Lower lobe of right lung (tissue), 2 donors: ENCODE measurements around the gene MMP10. TPM values are rescaled to one million over a fixed set of nuclear protein-coding genes. Genes with fewer than 3 reads are reported as not detected.
A peak's percentile ranks its signal among the peaks of the same experiment; 100 is the strongest.

Experiments used
- ATAC-seq, 2 donors: fragments of 200-7000 bp; cut with Tn5 transposase; one replicate each; pipeline ENCODE4 v1.9.1; 2020 to 2022; ENCODE audit warnings: mild to moderate bottlenecking in 2 of 2, moderate library complexity in 2 of 2
- DNase-seq: peaks from one replicate; pipeline ENCODE4 v3.0.0-alpha.2; 2020
- H3K27ac ChIP-seq: fragments of 200-600 bp; one replicate; pipeline ENCODE4 v1.8.0; 2022
- H3K27me3 ChIP-seq: fragments of 200-600 bp; one replicate; pipeline ENCODE4 v1.8.0; 2022; ENCODE audit warnings: low read depth
- H3K36me3 ChIP-seq: fragments of 200-600 bp; one replicate; pipeline ENCODE4 v1.8.0; 2022; ENCODE audit warnings: mild to moderate bottlenecking
- H3K4me1 ChIP-seq: fragments of 200-600 bp; one replicate; pipeline ENCODE4 v1.8.0; 2022
- H3K4me3 ChIP-seq: fragments of 200-600 bp; one replicate; pipeline ENCODE4 v1.8.0; 2022; ENCODE audit warnings: mild to moderate bottlenecking
- H3K9me3 ChIP-seq: fragments of 200-600 bp; one replicate; pipeline ENCODE4 v1.8.0; 2022
- intact Hi-C: fragments of 100-400 bp; cut with DNase I; formaldehyde crosslinking; loops from one replicate; pipeline ENCODE4 v1.11.0; 2022
- total RNA-seq: library from RNA; stranded (reverse); fragmentation: NEBNext Ultra II Directional; extraction: Animal tissue kit (Norgen Biotek cat#: 25700); gene quantifications from one replicate; pipeline ENCODE4 v1.2.1, GENCODE V29; 2021
- TF ChIP-seq, protein P1 (sequence below): fragments of 200-600 bp; IDR thresholded peaks from one replicate; pipeline ENCODE4 v1.8.0; 2022; ENCODE audit warnings: antibody characterized with exemption, mild to moderate bottlenecking
- donor health status: DM: no; HTN: yes; CAD: no; lungs with severe emphysema.

MMP10 gene
- total RNA-seq, 1 donor from 2014 or later = not detected

DNA sequence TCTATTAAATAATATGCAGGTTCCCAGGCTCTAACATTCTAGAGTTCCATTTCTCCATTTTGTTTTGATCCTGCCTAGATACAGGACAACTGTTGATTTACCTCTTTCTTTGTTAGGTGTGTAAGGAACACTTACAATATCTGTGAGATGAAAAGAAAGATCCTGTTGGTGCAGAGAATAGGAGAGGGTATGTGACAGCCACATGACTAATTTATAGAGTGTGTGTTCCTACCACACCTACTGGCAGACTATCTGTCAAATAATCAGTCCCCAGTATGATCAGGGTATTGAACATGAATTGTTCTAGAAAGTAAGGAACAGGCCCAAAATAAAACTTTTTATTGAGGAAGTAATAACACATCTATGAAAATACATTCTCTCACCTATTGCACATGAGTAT lies 10.2 kb downstream of the MMP10 start:
- H3K36me3 ChIP-seq = no peaks in the 10 kb centered on the region
- no peaks in the 10 kb centered on the region for H3K4me1 ChIP-seq
- H3K27me3 ChIP-seq = peaks cover 5% of the 10 kb centered on the region
- H3K4me3 ChIP-seq = no peak overlapping the region
- intact Hi-C loops = no loop called here
- H3K9me3 ChIP-seq = no peaks in the 10 kb centered on the region
- ATAC-seq = no peak
- TF ChIP-seq, protein P1, sequence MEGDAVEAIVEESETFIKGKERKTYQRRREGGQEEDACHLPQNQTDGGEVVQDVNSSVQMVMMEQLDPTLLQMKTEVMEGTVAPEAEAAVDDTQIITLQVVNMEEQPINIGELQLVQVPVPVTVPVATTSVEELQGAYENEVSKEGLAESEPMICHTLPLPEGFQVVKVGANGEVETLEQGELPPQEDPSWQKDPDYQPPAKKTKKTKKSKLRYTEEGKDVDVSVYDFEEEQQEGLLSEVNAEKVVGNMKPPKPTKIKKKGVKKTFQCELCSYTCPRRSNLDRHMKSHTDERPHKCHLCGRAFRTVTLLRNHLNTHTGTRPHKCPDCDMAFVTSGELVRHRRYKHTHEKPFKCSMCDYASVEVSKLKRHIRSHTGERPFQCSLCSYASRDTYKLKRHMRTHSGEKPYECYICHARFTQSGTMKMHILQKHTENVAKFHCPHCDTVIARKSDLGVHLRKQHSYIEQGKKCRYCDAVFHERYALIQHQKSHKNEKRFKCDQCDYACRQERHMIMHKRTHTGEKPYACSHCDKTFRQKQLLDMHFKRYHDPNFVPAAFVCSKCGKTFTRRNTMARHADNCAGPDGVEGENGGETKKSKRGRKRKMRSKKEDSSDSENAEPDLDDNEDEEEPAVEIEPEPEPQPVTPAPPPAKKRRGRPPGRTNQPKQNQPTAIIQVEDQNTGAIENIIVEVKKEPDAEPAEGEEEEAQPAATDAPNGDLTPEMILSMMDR = no peak
- no peak overlapping the region for H3K27ac ChIP-seq
- no peak for DNase-seq

DNA sequence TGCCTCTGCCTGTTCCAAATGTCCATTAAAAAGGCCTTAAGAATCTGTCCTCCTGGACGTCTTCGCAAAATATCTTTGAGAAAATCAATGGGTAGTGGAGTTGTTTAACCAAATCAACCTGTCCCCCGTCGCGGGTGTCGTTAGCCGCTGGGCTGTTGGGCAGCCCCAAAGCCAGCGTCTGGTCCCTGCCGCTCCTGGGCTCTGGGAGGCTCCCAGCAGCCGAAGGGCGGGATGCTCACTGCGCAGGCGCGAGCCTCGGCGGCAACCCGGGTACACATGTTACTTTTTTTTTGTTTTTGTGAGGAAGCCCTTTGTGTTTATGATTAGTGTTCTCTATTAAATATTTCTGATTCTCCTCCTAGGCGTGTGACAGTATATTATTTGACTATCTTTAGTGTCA lies 12.6 kb downstream of the MMP10 start:
- Histone ChIP-seq H3K4me3 (no peak overlapping the region), H3K4me1 (no peaks in the 10 kb centered on the region), H3K27ac (no peak overlapping the region), H3K9me3 (no peaks in the 10 kb centered on the region), H3K36me3 (no peaks in the 10 kb centered on the region), H3K27me3 (peaks cover 5% of the 10 kb centered on the region)
- DNase-seq (no peak), ATAC-seq (no peak)
- intact Hi-C loops = no loop called here
- TF ChIP-seq, protein P1 = no peak

DNA sequence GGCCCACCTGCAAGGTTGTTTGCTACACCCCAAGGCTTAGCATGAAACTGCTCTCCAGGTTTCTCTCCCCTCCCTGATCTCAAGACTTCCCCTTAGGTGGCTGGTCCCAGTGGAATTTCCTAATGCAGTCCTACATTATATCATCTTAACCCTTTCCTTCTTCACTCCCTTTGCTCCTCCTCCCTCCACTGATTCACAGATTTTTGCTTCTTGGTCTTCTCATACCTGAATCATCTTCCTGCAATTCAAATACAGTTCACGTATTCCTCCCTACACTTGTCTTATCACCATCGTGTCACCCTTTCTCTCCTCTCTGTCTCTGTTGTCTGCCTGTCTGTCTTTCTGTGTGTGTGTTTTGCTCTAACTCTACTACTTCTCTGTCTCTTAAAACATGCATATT lies 17.0 kb downstream of the MMP10 start:
- ATAC-seq = no peak
- intact Hi-C loops = no loop called here
- Histone ChIP-seq H3K4me1 (no peaks in the 10 kb centered on the region), H3K4me3 (no peak overlapping the region), H3K9me3 (no peaks in the 10 kb centered on the region), H3K27ac (no peak overlapping the region), H3K27me3 (peaks cover 5% of the 10 kb centered on the region), H3K36me3 (no peaks in the 10 kb centered on the region)
- DNase-seq = no peak
- TF ChIP-seq, protein P1 = no peak

DNA sequence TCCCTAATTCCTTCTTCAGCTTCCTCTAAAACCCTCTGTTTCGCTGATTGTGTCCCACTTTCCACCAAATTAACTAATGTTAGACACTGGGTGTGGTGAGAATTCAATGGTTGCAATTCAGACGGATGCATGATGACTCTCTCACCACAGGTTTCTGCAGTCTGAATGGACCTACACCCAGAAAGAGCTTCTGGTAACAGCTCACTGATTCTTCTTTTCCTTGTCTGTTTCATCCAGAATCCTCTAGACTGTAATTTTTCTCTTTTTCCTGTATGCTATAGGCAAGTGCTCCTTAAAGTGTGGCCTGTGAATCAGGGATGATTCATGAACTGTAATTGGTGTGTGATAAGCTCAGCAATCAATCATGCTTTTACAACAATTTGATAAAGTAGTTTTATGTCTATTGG lies 18.1 kb downstream of the MMP10 start:
- H3K27ac ChIP-seq = no peak overlapping the region
- ATAC-seq (peak in 1 of 2 donors; percentile 21), DNase-seq (no peak)
- H3K9me3 ChIP-seq = no peaks in the 10 kb centered on the region
- intact Hi-C loops = no loop called here
- TF ChIP-seq, protein P1 = no peak
- no peak overlapping the region for H3K4me3 ChIP-seq
- no peaks in the 10 kb centered on the region for H3K4me1 ChIP-seq
- no peaks in the 10 kb centered on the region for H3K27me3 ChIP-seq
- no peaks in the 10 kb centered on the region for H3K36me3 ChIP-seq

DNA sequence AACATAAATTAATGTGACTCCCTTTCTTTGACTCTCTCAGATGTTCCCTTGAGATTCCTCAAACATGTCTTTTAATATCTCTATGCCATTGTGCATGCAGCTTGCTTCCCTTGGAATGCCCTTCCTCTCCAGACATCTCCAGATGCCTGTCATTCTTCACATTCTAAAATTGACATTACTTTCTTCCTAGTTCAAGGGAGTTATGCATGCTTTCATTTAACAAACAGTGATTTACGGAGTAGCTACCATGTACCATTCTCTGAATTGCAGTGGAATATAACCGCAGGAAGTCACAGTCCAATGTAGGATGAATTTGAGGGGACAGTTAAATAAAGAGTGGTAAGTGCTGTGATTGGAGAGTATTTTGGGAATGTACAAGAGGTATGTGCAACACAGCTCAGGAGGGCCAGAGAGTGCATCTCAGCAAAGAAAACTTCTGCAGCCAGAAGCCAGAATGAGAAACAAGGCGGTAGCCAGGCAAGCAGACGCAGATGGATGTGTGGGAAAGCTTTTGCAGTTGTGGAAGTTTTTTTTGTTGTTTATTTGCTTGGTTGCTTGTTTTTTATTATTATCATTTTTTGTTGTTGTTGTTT lies 18.7 kb downstream of the MMP10 start:
- DNase-seq (no peak), ATAC-seq (no peak)
- Histone ChIP-seq H3K27ac (no peak overlapping the region), H3K4me1 (no peaks in the 10 kb centered on the region), H3K9me3 (no peaks in the 10 kb centered on the region), H3K36me3 (no peaks in the 10 kb centered on the region), H3K27me3 (no peaks in the 10 kb centered on the region), H3K4me3 (no peak overlapping the region)
- TF ChIP-seq, protein P1 = no peak
- intact Hi-C loops = no loop called here
